ENCODE results near the gene KIRREL2.
"Not testable (repeated sequence)": the region's sequence is repeated elsewhere in the genome, so short reads cannot be mapped to it uniquely, and the experiment has no call there.

KIRREL2 gene

GRCh38 chr19:35899547-35900214 lies 43.0 kb downstream of the KIRREL2 start:
- DNase-seq (ENCODE audit: low spot score) = peak; percentile 92

GRCh38 chr19:35901055-35901644 lies 44.4 kb downstream of the KIRREL2 start:
- DNase-seq (ENCODE audit: low spot score) = no peak

GRCh38 chr19:35901854-35902661 lies 45.3 kb downstream of the KIRREL2 start, which contains the start of gene HCST:
TSS of gene HCST (plus strand) at chr19:35902529. CDS start at chr19:35902594, 65 bp downstream.
- peak; percentile 57 for DNase-seq (ENCODE audit: low spot score)

- DNase-seq (ENCODE audit: low spot score) = no peak
Measured at GRCh38 chr19:35902870-35903475, 46.3 kb downstream of the KIRREL2 start.

GRCh38 chr19:35903550-35904179 lies 47.0 kb downstream of the KIRREL2 start:
- peak; percentile 79 for DNase-seq (ENCODE audit: low spot score)

GRCh38 chr19:35904311-35905068 lies 47.8 kb downstream of the KIRREL2 start:
- peak; percentile 52 for DNase-seq (ENCODE audit: low spot score)

- DNase-seq (ENCODE audit: low spot score) = no peak
Measured at GRCh38 chr19:35905178-35905727, 48.5 kb downstream of the KIRREL2 start.

- DNase-seq (ENCODE audit: low spot score) = no peak
Measured at GRCh38 chr19:35907377-35907745, 50.6 kb downstream of the KIRREL2 start.

- peak; percentile 63 for DNase-seq (ENCODE audit: low spot score)
Measured at GRCh38 chr19:35908010-35908441, 51.3 kb downstream of the KIRREL2 start, which contains the start of gene TYROBP. TSS of gene TYROBP (minus strand) at chr19:35908295. CDS start at chr19:35908228, 67 bp downstream.

- peak; percentile 80 for DNase-seq (ENCODE audit: low spot score)
Measured at GRCh38 chr19:35908973-35909683, 52.4 kb downstream of the KIRREL2 start.

GRCh38 chr19:35909684-35910035 lies 52.9 kb downstream of the KIRREL2 start:
- no peak for DNase-seq (ENCODE audit: low spot score)

GRCh38 chr19:35910355-35910754 lies 53.6 kb downstream of the KIRREL2 start:
- DNase-seq (ENCODE audit: low spot score) = not testable (repeated sequence)

GRCh38 chr19:35911173-35911572 lies 54.5 kb downstream of the KIRREL2 start:
- no peak for DNase-seq (ENCODE audit: low spot score)

- DNase-seq (ENCODE audit: low spot score) = no peak
Measured at GRCh38 chr19:35911790-35912189, 55.1 kb downstream of the KIRREL2 start.

- DNase-seq (ENCODE audit: low spot score) = no peak
Measured at GRCh38 chr19:35913589-35913988, 56.9 kb downstream of the KIRREL2 start.

- no peak for DNase-seq (ENCODE audit: low spot score)
Measured at GRCh38 chr19:35915443-35915842, 58.7 kb downstream of the KIRREL2 start.
